AG04449 (cell line): ENCODE results near the gene B4GALNT3.

Source experiments
- CTCF ChIA-PET: fragments of 350-600 bp; formaldehyde crosslinking; extraction: SDS; loops from one replicate; lab custom pipeline; 2021; ENCODE audit warnings: antibody characterized with exemption; lab: Yijun Ruan, JAX
- POLR2A ChIA-PET: fragments of 400-600, 350-600 bp; formaldehyde crosslinking; extraction: SDS; loops from one replicate; lab custom pipeline; 2020; ENCODE audit warnings: antibody characterized with exemption, inconsistent platforms; lab: Yijun Ruan, JAX
- DNase-seq: peaks from one replicate; pipeline ENCODE4 v3.0.0-alpha.2; 2010; ENCODE audit warnings: low read depth, low spot score
- H3K4me3 ChIP-seq: 2 replicates; pipeline ENCODE4 v1.5.1; 2011; ENCODE audit warnings: low read depth, mild to moderate bottlenecking, control low read depth, low read length
- TF ChIP-seq, protein P1 (sequence below): IDR thresholded peaks from one replicate; pipeline ENCODE4 v1.5.1; 2011; ENCODE audit warnings: mild to moderate bottlenecking, moderate library complexity, low read length, control low read depth, inconsistent platforms; ENCODE audit not compliant: insufficient read depth; ENCODE audit errors: missing control alignments

The B4GALNT3 gene

DNA sequence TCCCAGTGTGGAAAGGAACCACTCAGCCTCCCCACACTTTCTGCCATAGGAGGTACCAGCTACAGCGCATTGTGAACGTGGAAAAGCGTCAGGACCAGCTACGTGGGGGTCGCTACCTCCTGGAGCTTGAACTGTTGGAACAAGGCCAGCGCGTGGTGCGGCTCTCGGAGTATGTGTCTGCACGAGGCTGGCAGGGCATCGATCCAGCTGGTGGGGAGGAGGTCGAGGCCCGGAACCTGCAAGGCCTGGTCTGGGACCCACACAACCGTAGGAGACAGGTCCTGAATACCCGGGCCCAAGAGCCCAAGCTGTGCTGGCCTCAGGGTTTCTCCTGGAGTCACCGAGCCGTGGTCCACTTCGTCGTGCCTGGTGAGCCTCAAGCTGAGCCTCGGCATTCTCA is 96.8 kb downstream of the B4GALNT3 start:
- ChIA-PET CTCF (interaction anchor here (1.9 to 7.5 kb wide), 5 partner anchors 9 to 114 kb away, joined by 6 to 46 read pairs (median 13); no protein-coding TSS in a partner anchor), POLR2A (no interaction called here)

DNA sequence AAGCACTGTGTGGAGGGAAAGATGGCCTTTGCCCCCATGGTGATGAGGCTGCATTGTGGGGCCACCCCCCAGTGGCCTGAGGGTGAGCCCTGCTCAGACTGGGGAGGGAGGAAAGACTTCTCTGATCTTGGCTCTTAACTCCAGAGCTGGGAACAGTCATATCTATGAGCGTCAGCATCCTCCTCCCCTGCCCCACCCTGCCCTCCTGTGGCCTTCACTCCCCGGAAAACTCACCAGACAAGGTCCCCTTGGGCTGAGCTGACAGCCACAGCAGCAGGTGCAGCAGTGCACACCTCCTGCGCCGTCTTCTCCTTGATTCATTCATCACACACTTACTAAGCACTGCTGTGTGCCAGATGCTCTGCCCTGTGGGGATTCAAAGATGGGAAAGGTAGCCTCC is 98.8 kb downstream of the B4GALNT3 start:
- TF ChIP-seq, protein P1, sequence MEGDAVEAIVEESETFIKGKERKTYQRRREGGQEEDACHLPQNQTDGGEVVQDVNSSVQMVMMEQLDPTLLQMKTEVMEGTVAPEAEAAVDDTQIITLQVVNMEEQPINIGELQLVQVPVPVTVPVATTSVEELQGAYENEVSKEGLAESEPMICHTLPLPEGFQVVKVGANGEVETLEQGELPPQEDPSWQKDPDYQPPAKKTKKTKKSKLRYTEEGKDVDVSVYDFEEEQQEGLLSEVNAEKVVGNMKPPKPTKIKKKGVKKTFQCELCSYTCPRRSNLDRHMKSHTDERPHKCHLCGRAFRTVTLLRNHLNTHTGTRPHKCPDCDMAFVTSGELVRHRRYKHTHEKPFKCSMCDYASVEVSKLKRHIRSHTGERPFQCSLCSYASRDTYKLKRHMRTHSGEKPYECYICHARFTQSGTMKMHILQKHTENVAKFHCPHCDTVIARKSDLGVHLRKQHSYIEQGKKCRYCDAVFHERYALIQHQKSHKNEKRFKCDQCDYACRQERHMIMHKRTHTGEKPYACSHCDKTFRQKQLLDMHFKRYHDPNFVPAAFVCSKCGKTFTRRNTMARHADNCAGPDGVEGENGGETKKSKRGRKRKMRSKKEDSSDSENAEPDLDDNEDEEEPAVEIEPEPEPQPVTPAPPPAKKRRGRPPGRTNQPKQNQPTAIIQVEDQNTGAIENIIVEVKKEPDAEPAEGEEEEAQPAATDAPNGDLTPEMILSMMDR = no peak
- CTCF ChIA-PET = interaction anchor here (0.8 to 7.5 kb wide), 8 partner anchors 10 to 393 kb away, joined by 3 to 46 read pairs (median 6); no protein-coding TSS in a partner anchor
- DNase-seq = no peak
- no peak overlapping the region for H3K4me3 ChIP-seq
- POLR2A ChIA-PET = no interaction called here

More for the DNA sequence above, 96.8 kb downstream of the B4GALNT3 start:
- no peak for DNase-seq
- H3K4me3 ChIP-seq = no peak overlapping the region
- TF ChIP-seq, protein P1 = no peak

DNA sequence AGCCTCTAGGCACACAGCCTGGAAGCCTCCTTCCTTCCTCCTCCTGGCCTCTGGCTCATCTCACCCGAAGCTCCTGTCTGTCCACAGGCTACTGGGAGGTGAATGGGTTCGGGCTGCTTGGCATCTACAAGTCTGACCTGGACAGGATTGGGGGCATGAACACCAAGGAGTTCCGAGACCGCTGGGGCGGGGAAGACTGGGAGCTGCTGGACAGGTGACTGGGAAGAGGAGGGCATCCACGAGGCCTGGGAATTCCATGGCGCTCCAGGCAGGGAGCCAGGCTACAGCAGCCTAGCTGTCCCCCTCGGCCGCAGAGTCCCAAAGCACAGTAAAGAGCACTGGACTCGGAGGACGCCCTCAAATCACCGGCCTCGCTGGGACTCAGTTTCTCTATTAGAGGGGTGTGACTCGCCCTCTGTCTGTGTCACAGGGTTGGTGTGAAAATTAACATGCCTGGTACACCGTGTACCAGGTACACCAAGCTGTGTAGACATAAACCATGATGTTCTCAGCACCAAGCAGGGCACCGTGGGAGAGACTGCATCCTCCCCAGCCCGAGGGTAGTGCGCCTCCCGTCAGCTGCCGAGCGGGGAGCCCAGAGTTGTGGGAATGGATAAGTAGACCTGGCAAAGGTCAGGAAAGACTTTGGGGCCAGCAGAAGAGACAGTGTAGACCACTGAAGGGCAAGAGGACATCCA is 99.6 kb downstream of the B4GALNT3 start:
- ChIA-PET CTCF (interaction anchor here (1.1 to 7.5 kb wide), 7 partner anchors 9 to 392 kb away, joined by 3 to 46 read pairs (median 7); no protein-coding TSS in a partner anchor), POLR2A (no interaction called here)
- H3K4me3 ChIP-seq = no peak overlapping the region

DNA sequence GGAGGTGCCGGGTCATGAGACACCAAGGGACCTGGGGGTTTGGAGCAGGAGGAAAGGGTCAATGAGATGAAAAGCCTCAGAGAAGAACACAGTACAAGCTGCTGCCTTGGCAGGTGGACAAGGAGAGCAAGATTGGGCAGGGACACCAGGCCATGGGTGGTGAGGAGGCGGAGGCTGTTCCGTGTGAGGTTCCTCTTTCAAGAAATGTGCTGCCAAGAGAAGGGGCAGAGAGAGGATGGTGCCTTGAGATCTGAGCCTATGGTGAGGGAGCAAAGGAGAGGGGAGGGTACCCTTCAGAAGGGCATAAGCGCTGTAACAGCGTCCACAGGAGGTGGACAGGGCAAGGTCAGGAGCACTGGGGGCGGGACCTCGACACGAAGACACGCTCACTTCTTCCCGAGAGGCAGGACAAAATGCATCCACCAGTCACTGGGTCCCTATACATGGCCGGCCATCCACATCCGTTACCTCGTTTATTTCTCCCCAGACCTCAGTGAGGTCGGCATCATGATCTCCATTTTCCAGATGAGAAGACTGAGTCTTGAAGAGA is 100.2 kb downstream of the B4GALNT3 start:
- no peak overlapping the region for H3K4me3 ChIP-seq
- TF ChIP-seq, protein P1 = no peak
- DNase-seq = no peak
- CTCF ChIA-PET = interaction anchor here (1.4 to 7.5 kb wide), 5 partner anchors 8 to 254 kb away, joined by 4 to 46 read pairs (median 5); no protein-coding TSS in a partner anchor
- POLR2A ChIA-PET = no interaction called here

More for the DNA sequence above, 99.6 kb downstream of the B4GALNT3 start:
- DNase-seq = no peak
- TF ChIP-seq, protein P1 = no peak

DNA sequence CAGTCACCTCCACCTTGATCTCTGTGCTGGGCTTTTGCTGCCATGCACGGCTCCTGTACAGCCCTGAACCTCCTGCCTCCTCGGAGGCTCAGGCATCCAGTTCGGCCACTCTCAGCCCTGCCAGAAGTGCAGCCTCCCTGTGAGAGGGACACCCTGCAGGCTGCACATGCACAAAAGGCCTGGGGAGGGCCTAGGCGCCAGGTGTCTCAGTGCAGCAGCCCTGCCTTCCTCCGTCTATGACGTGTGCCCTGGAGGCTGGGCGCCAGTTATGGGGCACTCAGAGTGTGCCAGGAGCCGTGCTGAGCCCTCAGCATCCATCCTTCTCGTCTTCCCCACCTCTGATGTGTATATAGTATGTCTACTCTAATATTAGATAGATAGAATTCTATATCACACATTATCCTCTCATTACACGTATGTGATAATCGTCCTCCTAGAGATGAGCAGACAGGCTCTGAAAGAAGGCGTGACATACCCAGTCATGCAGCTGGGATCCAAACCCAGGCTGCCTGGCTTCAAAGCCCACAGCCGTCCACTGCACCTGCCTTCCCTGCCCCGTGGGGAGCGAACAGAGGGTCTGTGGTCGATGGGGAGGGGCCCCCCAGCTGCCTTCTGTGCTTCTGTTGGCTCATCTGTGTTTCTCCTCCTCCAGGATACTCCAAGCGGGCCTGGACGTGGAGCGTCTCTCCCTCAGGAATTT is 101.1 kb downstream of the B4GALNT3 start:
- ChIA-PET CTCF (interaction anchor here (1.5 to 7.5 kb wide), 4 partner anchors 13 to 253 kb away, joined by 4 to 46 read pairs (median 6); no protein-coding TSS in a partner anchor), POLR2A (no interaction called here)
- no peak for DNase-seq
- TF ChIP-seq, protein P1 = no peak
- H3K4me3 ChIP-seq = no peak overlapping the region
